Retinal pigment epithelial cell (primary cell): Measurements from ENCODE around the gene DLEC1.

Source experiments
- DNase-seq: peaks from one replicate; pipeline ENCODE4 v3.0.0-alpha.2; 2010; ENCODE audit warnings: low read depth
- H3K4me3 ChIP-seq: 2 replicates; pipeline ENCODE4 v1.5.1; 2011; ENCODE audit warnings: mild to moderate bottlenecking, low read length, control low read depth, moderate library complexity
- TF ChIP-seq, protein P1 (sequence below): conservative IDR thresholded peaks from 2 replicates; pipeline ENCODE4 v1.5.1; 2011; ENCODE audit warnings: low read depth, low read length, control low read depth, inconsistent platforms

Gene DLEC1

DNA sequence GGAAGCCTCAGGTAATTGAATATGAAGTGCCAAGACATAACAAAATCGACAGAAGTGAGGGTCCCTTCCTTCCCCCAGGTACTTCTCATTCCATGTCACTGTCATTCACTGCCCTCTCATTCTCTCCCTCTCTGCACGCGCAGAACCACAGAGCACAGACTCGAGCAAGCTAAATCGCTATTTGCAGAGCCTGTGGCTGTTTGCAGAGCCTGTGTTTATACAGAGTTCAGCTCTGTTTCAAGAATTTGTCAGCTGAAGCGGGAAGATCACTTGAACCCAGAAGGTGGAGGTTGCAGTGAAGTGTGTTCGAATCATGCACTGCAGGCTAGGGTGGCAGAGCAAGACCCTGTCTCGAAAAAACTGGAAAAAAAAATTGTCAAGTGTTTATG lies 45.9 kb upstream of the DLEC1 start:
- no peak for DNase-seq
- TF ChIP-seq, protein P1, sequence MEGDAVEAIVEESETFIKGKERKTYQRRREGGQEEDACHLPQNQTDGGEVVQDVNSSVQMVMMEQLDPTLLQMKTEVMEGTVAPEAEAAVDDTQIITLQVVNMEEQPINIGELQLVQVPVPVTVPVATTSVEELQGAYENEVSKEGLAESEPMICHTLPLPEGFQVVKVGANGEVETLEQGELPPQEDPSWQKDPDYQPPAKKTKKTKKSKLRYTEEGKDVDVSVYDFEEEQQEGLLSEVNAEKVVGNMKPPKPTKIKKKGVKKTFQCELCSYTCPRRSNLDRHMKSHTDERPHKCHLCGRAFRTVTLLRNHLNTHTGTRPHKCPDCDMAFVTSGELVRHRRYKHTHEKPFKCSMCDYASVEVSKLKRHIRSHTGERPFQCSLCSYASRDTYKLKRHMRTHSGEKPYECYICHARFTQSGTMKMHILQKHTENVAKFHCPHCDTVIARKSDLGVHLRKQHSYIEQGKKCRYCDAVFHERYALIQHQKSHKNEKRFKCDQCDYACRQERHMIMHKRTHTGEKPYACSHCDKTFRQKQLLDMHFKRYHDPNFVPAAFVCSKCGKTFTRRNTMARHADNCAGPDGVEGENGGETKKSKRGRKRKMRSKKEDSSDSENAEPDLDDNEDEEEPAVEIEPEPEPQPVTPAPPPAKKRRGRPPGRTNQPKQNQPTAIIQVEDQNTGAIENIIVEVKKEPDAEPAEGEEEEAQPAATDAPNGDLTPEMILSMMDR: no peak
- H3K4me3 ChIP-seq: no peak overlapping the region

DNA sequence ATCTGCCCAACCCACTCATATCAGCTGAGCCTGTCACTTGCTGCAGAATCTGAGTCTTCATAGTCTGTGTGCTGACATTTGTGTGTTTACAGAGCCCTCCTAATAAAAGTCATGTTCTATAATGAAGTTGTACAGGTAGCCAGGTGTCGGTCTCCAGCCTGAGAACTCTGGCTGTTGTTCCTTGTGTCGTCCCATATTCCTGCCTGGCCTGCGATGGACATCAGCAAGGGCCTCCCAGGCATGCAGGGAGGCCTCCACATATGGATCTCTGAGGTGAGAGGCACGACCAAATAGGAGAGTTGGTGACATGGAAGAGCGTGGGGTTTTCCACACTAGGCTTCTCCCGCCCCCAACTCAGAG lies 45.6 kb upstream of the DLEC1 start:
- TF ChIP-seq, protein P1: no peak
- no peak for DNase-seq
- peak overlapping the region; percentile 64 for H3K4me3 ChIP-seq

- DNase-seq: no peak
- TF ChIP-seq, protein P1: peak; percentile 21
- H3K4me3 ChIP-seq: peak overlapping the region; percentile 64
These were observed 45.0 kb upstream of the DLEC1 start for GRCh38 chr3:37993820-37994638.

- peak overlapping the region; percentile 64 for H3K4me3 ChIP-seq
- TF ChIP-seq, protein P1: no peak
- DNase-seq: no peak
These were observed 44.4 kb upstream of the DLEC1 start for GRCh38 chr3:37994639-37994972.

DNA sequence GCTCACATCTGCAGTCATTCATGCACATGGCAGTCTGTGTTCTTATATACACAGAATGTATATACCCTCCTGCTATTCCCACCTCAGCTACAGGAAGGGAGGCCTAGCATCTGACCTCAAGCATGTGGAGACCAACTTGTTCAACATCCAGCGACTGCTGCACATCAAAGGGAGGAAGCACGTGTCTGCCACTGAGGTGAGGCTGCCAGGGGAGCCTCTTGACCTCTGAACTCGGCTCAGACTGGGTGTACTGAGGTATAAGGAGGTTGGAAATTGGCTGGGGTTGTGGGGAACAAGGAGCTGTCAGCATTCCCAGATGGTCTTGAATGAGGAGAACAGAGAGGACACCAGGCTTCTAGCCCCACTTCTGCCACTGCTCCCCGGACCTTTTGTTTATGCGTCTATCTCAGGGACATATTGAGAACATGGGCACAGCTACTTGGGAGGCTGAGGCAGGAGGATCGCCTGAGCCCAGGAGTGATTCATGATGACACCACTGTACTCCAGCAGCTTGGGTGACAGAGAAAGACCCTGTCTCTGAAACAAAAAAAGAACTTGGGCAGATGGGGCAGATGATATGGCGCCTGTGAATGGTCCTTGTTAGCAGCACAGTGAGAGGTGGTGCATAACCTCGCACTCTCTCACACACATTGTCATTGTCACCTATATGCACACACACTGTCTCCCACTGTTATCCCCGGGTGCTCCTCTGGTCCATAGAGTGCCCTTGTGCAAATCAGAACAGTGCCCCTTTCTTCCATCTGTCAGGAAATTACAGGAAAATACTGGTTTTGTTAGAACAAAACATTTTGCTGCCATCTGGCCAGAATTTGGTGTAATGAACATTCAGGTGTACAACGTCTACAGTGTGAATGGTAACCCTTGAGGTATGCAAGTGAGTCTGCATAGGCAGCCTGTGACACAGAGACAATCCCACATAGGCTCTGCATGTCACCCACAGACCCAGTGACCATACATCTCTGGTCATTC lies 43.1 kb upstream of the DLEC1 start:
- DNase-seq: no peak
- TF ChIP-seq, protein P1: no peak
- no peak overlapping the region for H3K4me3 ChIP-seq

DNA sequence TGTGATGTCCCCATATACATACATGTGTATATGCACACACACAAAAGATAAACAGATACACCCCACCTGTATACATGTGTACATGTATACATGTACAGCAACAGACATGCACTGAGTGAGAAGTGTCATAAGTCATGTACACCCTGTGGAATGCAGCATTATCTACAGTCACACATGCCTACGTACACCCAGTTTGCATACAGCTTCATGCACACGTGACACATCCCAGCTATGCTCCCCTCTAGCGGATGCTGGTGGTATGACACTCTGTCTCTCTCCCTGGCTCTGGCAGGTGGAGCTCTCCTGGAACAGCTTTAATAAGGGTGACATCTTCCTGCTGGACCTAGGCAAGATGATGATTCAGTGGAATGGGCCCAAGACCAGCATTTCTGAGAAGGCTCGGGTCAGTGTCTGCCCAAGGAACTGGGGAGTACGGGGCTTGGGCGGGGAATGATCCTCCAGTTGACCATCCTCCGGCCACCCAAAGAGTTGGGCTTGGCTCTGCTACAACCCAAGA lies 42.2 kb upstream of the DLEC1 start:
- no peak for DNase-seq
- TF ChIP-seq, protein P1: peak; percentile 96
- no peak overlapping the region for H3K4me3 ChIP-seq
